Measurements from ENCODE around the gene ZC3H12D.

ZC3H12D gene

GRCh38 chr6:149443411-149444181 is 41.2 kb downstream of the ZC3H12D start:
- DNase-seq (no peak), ATAC-seq (ENCODE audit: insufficient read depth, low read depth) (no peak)
- TF ChIP-seq CTCF (IDR thresholded peaks at IDR 0.05; ENCODE audit: borderline replicate concordance, extremely low read depth, low read length, poor library complexity, severe bottlenecking), result no peak
- TF ChIP-seq EZH2 (IDR thresholded peaks at IDR 0.05; ENCODE audit: borderline replicate concordance, low read depth, low read length, severe bottlenecking), result no peak
- Histone ChIP-seq H3K9me3 (ENCODE audit: insufficient read depth, low read length, severe bottlenecking) (no peaks in the 10 kb centered on the region), H3K27ac (ENCODE audit: low read length) (no peak overlapping the region), H3K4me3 (ENCODE audit: low read depth in 1 of 2, low read length in 2 of 2) (no peak overlapping the region), H3K4me1 (ENCODE audit: insufficient read depth, low read length) (no peaks in the 10 kb centered on the region), H4K20me1 (ENCODE audit: insufficient read depth, low read length) (no peaks in the 10 kb centered on the region), H3K4me2 (ENCODE audit: insufficient read depth, low read length) (no peak overlapping the region), H2AFZ (ENCODE audit: low read depth, low read length) (no peak overlapping the region), H3K79me2 (ENCODE audit: insufficient read depth, low read length) (no peaks in the 10 kb centered on the region), H3K36me3 (ENCODE audit: insufficient read depth, low read length) (no peaks in the 10 kb centered on the region), H3K9ac (ENCODE audit: low read depth, low read length) (no peak overlapping the region), H3K27me3 (ENCODE audit: insufficient read depth, low read length, poor library complexity) (no peaks in the 10 kb centered on the region)

- Histone ChIP-seq H3K4me1 (ENCODE audit: insufficient read depth, low read length) (no peaks in the 10 kb centered on the region), H4K20me1 (ENCODE audit: insufficient read depth, low read length) (no peaks in the 10 kb centered on the region), H3K9ac (ENCODE audit: low read depth, low read length) (no peak overlapping the region), H3K27me3 (ENCODE audit: insufficient read depth, low read length, poor library complexity) (no peaks in the 10 kb centered on the region), H3K4me3 (ENCODE audit: low read depth in 1 of 2, low read length in 2 of 2) (no peak overlapping the region), H3K36me3 (ENCODE audit: insufficient read depth, low read length) (no peaks in the 10 kb centered on the region), H3K9me3 (ENCODE audit: insufficient read depth, low read length, severe bottlenecking) (no peaks in the 10 kb centered on the region), H3K79me2 (ENCODE audit: insufficient read depth, low read length) (no peaks in the 10 kb centered on the region), H2AFZ (ENCODE audit: low read depth, low read length) (no peak overlapping the region), H3K4me2 (ENCODE audit: insufficient read depth, low read length) (no peak overlapping the region), H3K27ac (ENCODE audit: low read length) (no peak overlapping the region)
- ATAC-seq (ENCODE audit: insufficient read depth, low read depth), result no peak
- DNase-seq, result no peak
- TF ChIP-seq EZH2 (IDR thresholded peaks at IDR 0.05; ENCODE audit: borderline replicate concordance, low read depth, low read length, severe bottlenecking) (no peak), CTCF (IDR thresholded peaks at IDR 0.05; ENCODE audit: borderline replicate concordance, extremely low read depth, low read length, poor library complexity, severe bottlenecking) (no peak)
Observed at GRCh38 chr6:149441740-149442139, 43.1 kb downstream of the ZC3H12D start.

GRCh38 chr6:149440735-149441671 is 43.8 kb downstream of the ZC3H12D start:
- no peak overlapping the region for H3K9ac ChIP-seq (ENCODE audit: low read depth, low read length)
- no peaks in the 10 kb centered on the region for H3K36me3 ChIP-seq (ENCODE audit: insufficient read depth, low read length)
- H3K9me3 ChIP-seq (ENCODE audit: insufficient read depth, low read length, severe bottlenecking), result no peaks in the 10 kb centered on the region
- no peaks in the 10 kb centered on the region for H4K20me1 ChIP-seq (ENCODE audit: insufficient read depth, low read length)
- H3K27me3 ChIP-seq (ENCODE audit: insufficient read depth, low read length, poor library complexity), result no peaks in the 10 kb centered on the region
- no peak overlapping the region for H3K27ac ChIP-seq (ENCODE audit: low read length)
- no peaks in the 10 kb centered on the region for H3K4me1 ChIP-seq (ENCODE audit: insufficient read depth, low read length)
- TF ChIP-seq CTCF (IDR thresholded peaks at IDR 0.05; ENCODE audit: borderline replicate concordance, extremely low read depth, low read length, poor library complexity, severe bottlenecking), result no peak
- no peak for TF ChIP-seq EZH2 (IDR thresholded peaks at IDR 0.05; ENCODE audit: borderline replicate concordance, low read depth, low read length, severe bottlenecking)
- H3K79me2 ChIP-seq (ENCODE audit: insufficient read depth, low read length), result no peaks in the 10 kb centered on the region
- H3K4me2 ChIP-seq (ENCODE audit: insufficient read depth, low read length), result no peak overlapping the region
- no peak overlapping the region for H2AFZ ChIP-seq (ENCODE audit: low read depth, low read length)
- no peak overlapping the region for H3K4me3 ChIP-seq (ENCODE audit: low read depth in 1 of 2, low read length in 2 of 2)
- ATAC-seq (ENCODE audit: insufficient read depth, low read depth) (peak; percentile 66), DNase-seq (peak; percentile 24)
